Measurements from ENCODE around the gene KISS1R. TPM values are rescaled to one million over a fixed set of nuclear protein-coding genes. Genes with fewer than 3 reads are reported as not detected.

The KISS1R gene
- total RNA-seq, 4 donors from 2014 or later = 0.29 TPM; not detected in 3

DNA sequence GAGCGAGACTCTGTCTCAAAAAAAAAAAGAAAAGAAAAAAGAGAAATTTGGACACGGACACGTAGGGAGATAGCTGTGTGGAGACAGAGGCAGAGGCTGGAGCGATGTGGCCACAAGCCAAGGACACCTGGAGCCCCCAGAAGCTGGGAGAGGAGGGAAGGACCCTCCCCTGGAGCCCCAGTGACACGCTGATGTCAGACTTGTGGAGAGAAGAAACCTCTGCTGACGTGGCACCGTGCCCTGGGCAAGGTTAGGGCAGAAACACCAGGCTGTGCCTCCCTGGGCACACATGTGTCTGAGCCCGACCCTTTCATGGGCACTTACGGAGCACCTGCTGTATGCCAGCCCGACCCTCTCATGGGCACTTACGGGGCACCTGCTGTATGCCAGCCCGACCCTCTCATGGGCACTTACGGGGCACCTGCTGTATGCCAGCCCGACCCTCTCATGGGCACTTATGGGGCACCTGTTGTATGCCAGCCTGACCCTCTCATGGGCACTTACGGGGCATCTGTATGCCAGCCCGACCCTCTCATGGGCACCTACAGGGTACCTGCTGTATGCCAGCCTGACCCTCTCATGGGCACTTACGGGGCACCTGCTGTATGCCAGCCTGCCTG, 26.5 kb downstream of the KISS1R start:
- Histone ChIP-seq H3K4me3 (no peak overlapping the region), H3K27ac (no peak overlapping the region), H3K9me3 (no peaks in the 10 kb centered on the region), H3K27me3 (no peaks in the 10 kb centered on the region), H3K4me1 (peaks cover 45% of the 10 kb centered on the region), H3K36me3 (no peaks in the 10 kb centered on the region)
- no peak for DNase-seq (ENCODE audit: low spot score in 2 of 2)
- 90% methylated on average over 9 of the region's 17 CpGs for WGBS
- no peak for TF ChIP-seq EP300 (IDR thresholded peaks at IDR 0.05)

DNA sequence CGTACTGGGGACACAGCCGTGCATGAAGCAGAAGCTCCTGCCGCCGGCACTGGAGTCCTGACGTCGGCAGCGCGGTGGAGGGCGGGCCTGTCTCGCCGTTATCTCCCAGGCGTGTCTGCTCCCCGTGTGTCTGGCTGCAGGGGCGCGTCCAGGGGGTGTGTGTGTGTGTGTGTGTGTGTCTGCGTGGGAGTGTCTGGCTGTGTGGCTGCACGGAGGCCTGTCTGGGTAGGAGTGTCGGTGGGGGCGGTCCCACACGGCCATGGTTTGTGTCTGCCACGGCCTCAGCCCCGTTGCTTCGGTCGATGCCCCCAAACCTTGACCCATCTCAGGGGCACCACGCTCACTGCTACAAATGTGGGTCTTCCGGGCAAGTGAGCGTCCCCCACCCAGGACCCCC, 27.0 kb downstream of the KISS1R start:
- Histone ChIP-seq H3K4me1 (peaks cover 45% of the 10 kb centered on the region), H3K36me3 (no peaks in the 10 kb centered on the region), H3K4me3 (no peak overlapping the region), H3K27ac (no peak overlapping the region), H3K27me3 (no peaks in the 10 kb centered on the region), H3K9me3 (no peaks in the 10 kb centered on the region)
- TF ChIP-seq EP300 (IDR thresholded peaks at IDR 0.05) (no peak), POLR2A (IDR thresholded peaks at IDR 0.05) (no peak)
- WGBS = 47% methylated on average over 3 of the region's 27 CpGs
- DNase-seq (ENCODE audit: low spot score in 2 of 2) = no peak

DNA sequence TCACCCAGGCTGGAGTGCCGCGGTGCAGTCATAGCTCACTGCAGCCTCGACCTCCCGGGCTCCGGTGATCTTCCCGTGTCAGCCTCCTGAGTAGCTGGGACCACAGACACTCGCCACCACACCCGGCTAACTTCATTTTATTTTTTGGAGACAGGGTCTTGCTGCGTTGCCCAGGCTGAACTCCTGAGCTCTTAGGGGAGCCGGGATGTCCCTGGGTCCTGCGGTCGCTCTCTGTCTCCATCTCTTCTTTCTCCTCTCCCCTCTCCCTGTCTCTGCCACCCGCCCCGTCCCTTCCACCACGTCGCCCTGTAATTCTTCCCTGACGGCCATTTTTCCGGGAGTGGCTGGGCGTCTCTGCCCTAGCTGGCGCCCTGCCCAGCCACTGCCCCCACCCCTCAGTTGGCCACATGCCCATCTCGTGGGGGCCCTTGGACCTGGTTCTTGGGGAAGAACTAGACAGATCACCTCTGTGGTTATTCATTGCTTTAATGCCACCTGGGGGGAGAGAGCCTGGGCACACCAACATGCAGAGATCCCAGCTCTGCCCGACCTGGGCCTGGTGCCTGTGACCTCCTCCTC, 27.6 kb downstream of the KISS1R start:
- Histone ChIP-seq H3K4me3 (no peak overlapping the region), H3K9me3 (no peaks in the 10 kb centered on the region), H3K27ac (no peak overlapping the region), H3K4me1 (peaks cover 45% of the 10 kb centered on the region), H3K36me3 (no peaks in the 10 kb centered on the region), H3K27me3 (no peaks in the 10 kb centered on the region)
- no peak for TF ChIP-seq POLR2AphosphoS5 (IDR thresholded peaks at IDR 0.05)
- TF ChIP-seq EP300 (IDR thresholded peaks at IDR 0.05) = no peak
- TF ChIP-seq POLR2A (IDR thresholded peaks at IDR 0.05) = no peak
- TF ChIP-seq, protein P1, sequence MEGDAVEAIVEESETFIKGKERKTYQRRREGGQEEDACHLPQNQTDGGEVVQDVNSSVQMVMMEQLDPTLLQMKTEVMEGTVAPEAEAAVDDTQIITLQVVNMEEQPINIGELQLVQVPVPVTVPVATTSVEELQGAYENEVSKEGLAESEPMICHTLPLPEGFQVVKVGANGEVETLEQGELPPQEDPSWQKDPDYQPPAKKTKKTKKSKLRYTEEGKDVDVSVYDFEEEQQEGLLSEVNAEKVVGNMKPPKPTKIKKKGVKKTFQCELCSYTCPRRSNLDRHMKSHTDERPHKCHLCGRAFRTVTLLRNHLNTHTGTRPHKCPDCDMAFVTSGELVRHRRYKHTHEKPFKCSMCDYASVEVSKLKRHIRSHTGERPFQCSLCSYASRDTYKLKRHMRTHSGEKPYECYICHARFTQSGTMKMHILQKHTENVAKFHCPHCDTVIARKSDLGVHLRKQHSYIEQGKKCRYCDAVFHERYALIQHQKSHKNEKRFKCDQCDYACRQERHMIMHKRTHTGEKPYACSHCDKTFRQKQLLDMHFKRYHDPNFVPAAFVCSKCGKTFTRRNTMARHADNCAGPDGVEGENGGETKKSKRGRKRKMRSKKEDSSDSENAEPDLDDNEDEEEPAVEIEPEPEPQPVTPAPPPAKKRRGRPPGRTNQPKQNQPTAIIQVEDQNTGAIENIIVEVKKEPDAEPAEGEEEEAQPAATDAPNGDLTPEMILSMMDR (IDR thresholded peaks at IDR 0.05) = no peak
- no peak for DNase-seq (ENCODE audit: low spot score in 2 of 2)
- 58% methylated on average over 22 of the region's 22 CpGs for WGBS

DNA sequence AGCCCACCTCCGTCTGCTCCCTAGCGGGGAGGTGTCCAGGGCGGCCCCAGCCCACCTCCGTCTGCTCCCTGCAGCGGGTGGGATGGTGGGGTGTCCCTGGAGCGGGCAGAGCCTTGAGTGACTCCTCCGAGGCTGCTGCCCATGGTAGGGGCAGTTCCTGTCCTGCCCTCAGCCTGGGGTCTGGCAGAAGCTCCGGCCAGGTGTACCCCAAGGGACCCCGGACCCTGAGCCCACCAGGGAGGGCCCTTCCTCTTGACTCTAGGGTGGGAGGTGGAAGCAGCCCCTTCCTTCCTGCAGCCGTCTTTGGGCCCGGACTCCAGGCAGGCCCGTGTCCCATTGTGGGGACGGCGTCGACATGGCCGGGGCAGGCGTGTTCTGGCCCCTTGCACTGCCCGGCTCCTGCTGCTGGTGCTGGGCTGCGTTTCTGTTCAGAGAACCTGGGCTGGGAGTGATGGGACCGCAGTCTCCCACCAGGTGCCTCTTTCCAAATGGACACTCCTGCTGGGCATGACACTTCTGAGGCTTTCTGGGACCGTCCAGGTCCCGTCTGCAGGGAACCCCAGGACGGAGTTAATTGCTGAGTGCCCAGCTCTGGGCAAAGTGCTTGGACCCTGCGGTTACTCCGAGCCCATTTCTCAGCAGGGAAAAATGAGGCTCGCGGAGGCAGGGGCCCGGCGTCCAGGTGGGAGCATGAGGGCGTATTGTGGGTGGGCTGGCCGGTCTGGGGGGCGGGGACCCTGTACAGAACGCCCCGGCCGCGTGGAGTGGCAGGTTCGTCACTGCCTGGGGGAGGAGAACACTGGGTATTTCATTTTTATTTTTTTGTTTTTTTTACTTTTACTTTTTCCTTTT, 28.5 kb downstream of the KISS1R start:
- Histone ChIP-seq H3K27me3 (no peaks in the 10 kb centered on the region), H3K4me3 (no peak overlapping the region), H3K4me1 (peaks cover 37% of the 10 kb centered on the region), H3K36me3 (no peaks in the 10 kb centered on the region), H3K27ac (no peak overlapping the region), H3K9me3 (no peaks in the 10 kb centered on the region)
- TF ChIP-seq EP300 (IDR thresholded peaks at IDR 0.05) = no peak
- TF ChIP-seq, protein P1 (IDR thresholded peaks at IDR 0.05) = no peak
- TF ChIP-seq POLR2AphosphoS5 (IDR thresholded peaks at IDR 0.05) = no peak
- no peak for TF ChIP-seq POLR2A (IDR thresholded peaks at IDR 0.05)
- WGBS = 86% methylated on average over 27 of the region's 37 CpGs
- DNase-seq (ENCODE audit: low spot score in 2 of 2) = no peak

DNA sequence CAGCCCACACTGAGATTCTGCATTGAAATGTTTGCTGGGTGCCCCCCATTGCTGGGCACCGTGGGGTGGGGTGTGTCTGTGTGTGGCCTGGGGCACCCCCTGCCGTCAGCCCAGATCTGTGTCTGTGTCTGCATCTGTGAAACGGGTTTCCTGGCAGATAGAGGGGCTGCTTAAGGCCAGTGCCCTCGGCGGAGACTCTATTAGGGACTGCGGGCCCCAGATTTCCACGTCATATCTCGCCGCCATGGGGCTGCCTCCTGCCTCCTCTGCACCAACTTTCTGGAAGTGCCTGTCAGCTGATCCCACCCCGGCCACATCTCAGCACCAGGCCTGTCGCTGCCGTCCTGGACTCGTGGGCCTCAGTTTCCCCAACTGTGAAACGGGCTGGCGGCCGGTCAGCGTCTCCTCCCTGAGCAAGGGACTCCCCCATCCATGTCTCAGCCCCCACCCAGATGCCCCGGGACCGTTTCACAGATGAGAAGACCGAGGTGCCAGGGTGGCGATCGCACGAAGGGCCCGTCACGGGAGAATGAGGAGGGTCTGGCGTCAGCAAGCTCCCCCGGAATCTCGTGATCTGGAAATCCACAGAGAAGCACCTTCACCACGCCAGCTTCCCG, 30.1 kb downstream of the KISS1R start:
- Histone ChIP-seq H3K27ac (no peak overlapping the region), H3K36me3 (no peaks in the 10 kb centered on the region), H3K4me3 (no peak overlapping the region), H3K27me3 (no peaks in the 10 kb centered on the region), H3K4me1 (peaks cover 21% of the 10 kb centered on the region), H3K9me3 (no peaks in the 10 kb centered on the region)
- TF ChIP-seq, protein P1 (IDR thresholded peaks at IDR 0.05) = no peak
- no peak for TF ChIP-seq POLR2AphosphoS5 (IDR thresholded peaks at IDR 0.05)
- no peak for DNase-seq (ENCODE audit: low spot score in 2 of 2)
- 88% methylated on average over 22 of the region's 30 CpGs for WGBS

All from suprapubic skin (tissue), 4 donors.